GM12891 (cell line): ENCODE results near the gene LAPTM4A.

Experiments used
- POLR2A ChIP-seq: IDR thresholded peaks from 2 replicates; pipeline ENCODE4 v1.6.1; 2011; ENCODE audit warnings: low read depth, low read length, control low read depth
- POLR2AphosphoS5 ChIP-seq: IDR thresholded peaks from 2 replicates; pipeline ENCODE4 v1.6.1; 2011; ENCODE audit warnings: low read depth, low read length, control low read depth
- TAF1 ChIP-seq: IDR thresholded peaks from 2 replicates; pipeline ENCODE4 v1.6.1; 2011; ENCODE audit warnings: low read depth, low read length, control low read depth

DNA sequence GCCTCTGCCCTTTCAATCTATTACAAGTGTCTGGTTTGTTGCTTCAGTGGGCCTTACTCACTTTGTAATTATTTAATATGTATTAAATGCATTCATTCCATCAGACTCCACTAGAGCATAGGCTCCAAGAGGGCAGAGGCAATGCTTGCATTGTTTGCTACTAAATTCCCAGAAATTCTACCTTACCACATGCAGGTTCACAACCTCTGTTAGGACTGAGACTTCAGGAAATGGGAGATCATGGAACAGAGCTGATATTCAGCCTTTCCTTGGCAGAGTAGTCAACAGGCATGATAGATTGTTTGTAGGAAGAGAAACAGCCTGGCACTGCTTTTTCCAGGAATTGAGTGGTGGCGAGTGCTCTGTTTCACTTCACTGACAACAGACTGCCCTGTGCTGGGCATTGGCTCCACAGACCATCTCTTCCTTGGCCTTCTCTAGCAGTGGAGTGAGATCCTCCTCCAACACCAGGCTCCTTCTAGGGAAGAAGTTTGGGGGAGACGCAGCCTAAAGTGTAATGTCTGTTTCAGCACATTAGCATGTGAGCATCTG is 32.8 kb downstream of the LAPTM4A start:
- TF ChIP-seq POLR2A (no peak), TAF1 (no peak), POLR2AphosphoS5 (no peak)
